ENCODE data around the gene ETFB. TPM values are rescaled to one million over a fixed set of nuclear protein-coding genes. Genes with fewer than 3 reads are reported as not detected.

ETFB gene
- total and polyA plus RNA-seq, 9 of the 15 experiments (the other 6 are each of a cell fraction or from before 2014, with no cell fraction given), result 18.1 to 143 (median 96.1) TPM

DNA sequence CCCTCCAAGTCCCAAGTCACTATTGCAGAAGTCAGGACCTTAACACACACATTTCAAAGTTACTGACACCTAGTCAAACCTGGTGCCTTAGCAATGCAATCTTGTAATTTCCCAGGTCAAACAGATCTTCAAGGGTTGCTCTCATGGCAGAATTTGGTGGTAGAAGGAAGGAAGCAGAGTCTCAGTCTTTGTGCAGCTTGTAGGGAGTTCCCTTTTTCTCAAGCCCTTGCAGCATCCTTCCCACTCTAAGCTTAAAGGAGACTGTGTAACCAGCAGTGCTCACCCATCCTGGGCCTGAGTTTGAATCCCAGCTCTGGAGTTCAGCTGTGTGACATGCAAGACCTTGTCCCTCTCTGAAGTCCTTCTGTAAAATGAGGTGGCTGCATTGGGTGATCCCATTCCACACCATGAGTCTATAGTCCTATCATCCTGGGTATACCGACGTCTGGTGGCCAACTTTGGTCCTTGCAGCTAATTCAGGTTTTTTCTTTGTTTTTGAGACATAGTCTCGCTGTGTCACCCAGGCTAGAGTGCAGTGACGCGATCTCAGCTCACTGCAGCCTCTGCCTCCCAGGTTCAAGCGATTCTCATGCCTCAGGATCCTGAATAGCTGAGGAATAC, 41.4 kb upstream of the ETFB start (continued):
- TF ChIP-seq DMBX1 (CRISPR knock-in tag; IDR thresholded peaks at IDR 0.05; ENCODE audit: borderline replicate concordance) (no peak), NCOR1 (IDR thresholded peaks at IDR 0.05) (no peak), ZNF140 (CRISPR knock-in tag; IDR thresholded peaks at IDR 0.05) (no peak), MAZ (CRISPR knock-in tag; conservative IDR thresholded peaks at IDR 0.05 in 1 of 2, IDR thresholded peaks at IDR 0.05 in 1 of 2) (peak in 1 of 2 experiments; percentile 51; a peak in 1 of 4 replicates), XRCC3 (IDR thresholded peaks at IDR 0.05) (no peak), SAFB (IDR thresholded peaks at IDR 0.05; ENCODE audit: borderline replicate concordance, low read depth, low read length) (no peak), ZNF324 (CRISPR knock-in tag; IDR thresholded peaks at IDR 0.05) (no peak), BHLHE40 (IDR thresholded peaks at IDR 0.05; ENCODE audit: low read length) (no peak), EZH2 (IDR thresholded peaks at IDR 0.05; ENCODE audit: borderline replicate concordance, low read depth, low read length) (no peak), RAD21 (CRISPR knock-in tag; conservative IDR thresholded peaks at IDR 0.05 in 1 of 2, IDR thresholded peaks at IDR 0.05 in 1 of 2) (peak; percentile 65 to 91), SRSF7 (optimal IDR thresholded peaks at IDR 0.05; ENCODE audit: low read depth, low read length) (no peak), SOX6 (IDR thresholded peaks at IDR 0.05) (0 out of 2 replicates have a peak, but pooled peaks have one; percentile 9), TAF7 (tag; IDR thresholded peaks at IDR 0.05) (no peak), KLF10 (CRISPR knock-in tag; IDR thresholded peaks at IDR 0.05) (no peak), GATAD2A (IDR thresholded peaks at IDR 0.05) (no peak), POLR2AphosphoS2 (IDR thresholded peaks at IDR 0.05; ENCODE audit: low read length) (no peak), ZNF174 (CRISPR knock-in tag; IDR thresholded peaks at IDR 0.05) (no peak), RBM15 (IDR thresholded peaks at IDR 0.05; ENCODE audit: insufficient read depth, low read length) (no peak)
- TF ChIP-seq, protein P1, sequence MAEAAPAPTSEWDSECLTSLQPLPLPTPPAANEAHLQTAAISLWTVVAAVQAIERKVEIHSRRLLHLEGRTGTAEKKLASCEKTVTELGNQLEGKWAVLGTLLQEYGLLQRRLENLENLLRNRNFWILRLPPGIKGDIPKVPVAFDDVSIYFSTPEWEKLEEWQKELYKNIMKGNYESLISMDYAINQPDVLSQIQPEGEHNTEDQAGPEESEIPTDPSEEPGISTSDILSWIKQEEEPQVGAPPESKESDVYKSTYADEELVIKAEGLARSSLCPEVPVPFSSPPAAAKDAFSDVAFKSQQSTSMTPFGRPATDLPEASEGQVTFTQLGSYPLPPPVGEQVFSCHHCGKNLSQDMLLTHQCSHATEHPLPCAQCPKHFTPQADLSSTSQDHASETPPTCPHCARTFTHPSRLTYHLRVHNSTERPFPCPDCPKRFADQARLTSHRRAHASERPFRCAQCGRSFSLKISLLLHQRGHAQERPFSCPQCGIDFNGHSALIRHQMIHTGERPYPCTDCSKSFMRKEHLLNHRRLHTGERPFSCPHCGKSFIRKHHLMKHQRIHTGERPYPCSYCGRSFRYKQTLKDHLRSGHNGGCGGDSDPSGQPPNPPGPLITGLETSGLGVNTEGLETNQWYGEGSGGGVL (CRISPR knock-in tag; IDR thresholded peaks at IDR 0.05), result no peak
- TF ChIP-seq, protein P2, sequence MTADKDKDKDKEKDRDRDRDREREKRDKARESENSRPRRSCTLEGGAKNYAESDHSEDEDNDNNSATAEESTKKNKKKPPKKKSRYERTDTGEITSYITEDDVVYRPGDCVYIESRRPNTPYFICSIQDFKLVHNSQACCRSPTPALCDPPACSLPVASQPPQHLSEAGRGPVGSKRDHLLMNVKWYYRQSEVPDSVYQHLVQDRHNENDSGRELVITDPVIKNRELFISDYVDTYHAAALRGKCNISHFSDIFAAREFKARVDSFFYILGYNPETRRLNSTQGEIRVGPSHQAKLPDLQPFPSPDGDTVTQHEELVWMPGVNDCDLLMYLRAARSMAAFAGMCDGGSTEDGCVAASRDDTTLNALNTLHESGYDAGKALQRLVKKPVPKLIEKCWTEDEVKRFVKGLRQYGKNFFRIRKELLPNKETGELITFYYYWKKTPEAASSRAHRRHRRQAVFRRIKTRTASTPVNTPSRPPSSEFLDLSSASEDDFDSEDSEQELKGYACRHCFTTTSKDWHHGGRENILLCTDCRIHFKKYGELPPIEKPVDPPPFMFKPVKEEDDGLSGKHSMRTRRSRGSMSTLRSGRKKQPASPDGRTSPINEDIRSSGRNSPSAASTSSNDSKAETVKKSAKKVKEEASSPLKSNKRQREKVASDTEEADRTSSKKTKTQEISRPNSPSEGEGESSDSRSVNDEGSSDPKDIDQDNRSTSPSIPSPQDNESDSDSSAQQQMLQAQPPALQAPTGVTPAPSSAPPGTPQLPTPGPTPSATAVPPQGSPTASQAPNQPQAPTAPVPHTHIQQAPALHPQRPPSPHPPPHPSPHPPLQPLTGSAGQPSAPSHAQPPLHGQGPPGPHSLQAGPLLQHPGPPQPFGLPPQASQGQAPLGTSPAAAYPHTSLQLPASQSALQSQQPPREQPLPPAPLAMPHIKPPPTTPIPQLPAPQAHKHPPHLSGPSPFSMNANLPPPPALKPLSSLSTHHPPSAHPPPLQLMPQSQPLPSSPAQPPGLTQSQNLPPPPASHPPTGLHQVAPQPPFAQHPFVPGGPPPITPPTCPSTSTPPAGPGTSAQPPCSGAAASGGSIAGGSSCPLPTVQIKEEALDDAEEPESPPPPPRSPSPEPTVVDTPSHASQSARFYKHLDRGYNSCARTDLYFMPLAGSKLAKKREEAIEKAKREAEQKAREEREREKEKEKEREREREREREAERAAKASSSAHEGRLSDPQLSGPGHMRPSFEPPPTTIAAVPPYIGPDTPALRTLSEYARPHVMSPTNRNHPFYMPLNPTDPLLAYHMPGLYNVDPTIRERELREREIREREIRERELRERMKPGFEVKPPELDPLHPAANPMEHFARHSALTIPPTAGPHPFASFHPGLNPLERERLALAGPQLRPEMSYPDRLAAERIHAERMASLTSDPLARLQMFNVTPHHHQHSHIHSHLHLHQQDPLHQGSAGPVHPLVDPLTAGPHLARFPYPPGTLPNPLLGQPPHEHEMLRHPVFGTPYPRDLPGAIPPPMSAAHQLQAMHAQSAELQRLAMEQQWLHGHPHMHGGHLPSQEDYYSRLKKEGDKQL (CRISPR knock-in tag; IDR thresholded peaks at IDR 0.05; ENCODE audit: borderline replicate concordance), result no peak
- TF ChIP-seq, protein P3, sequence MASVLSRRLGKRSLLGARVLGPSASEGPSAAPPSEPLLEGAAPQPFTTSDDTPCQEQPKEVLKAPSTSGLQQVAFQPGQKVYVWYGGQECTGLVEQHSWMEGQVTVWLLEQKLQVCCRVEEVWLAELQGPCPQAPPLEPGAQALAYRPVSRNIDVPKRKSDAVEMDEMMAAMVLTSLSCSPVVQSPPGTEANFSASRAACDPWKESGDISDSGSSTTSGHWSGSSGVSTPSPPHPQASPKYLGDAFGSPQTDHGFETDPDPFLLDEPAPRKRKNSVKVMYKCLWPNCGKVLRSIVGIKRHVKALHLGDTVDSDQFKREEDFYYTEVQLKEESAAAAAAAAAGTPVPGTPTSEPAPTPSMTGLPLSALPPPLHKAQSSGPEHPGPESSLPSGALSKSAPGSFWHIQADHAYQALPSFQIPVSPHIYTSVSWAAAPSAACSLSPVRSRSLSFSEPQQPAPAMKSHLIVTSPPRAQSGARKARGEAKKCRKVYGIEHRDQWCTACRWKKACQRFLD (CRISPR knock-in tag; IDR thresholded peaks at IDR 0.05), result no peak

All from K562 (cell line).